H1 (cell line): ENCODE data around the gene DDB1. TPM values are rescaled to one million over a fixed set of nuclear protein-coding genes. Genes with fewer than 3 reads are reported as not detected.

Experiments used
- CTCF ChIA-PET: fragments of 300-600 bp; sonication (Branson Sonifier 250); formaldehyde crosslinking; loops from one replicate; lab custom pipeline; 2021; ENCODE audit not compliant: partially characterized antibody; lab: Charles Lee
- POLR2A ChIA-PET: fragments of 300-600 bp; sonication (Branson Sonifier 250); formaldehyde crosslinking; loops from one replicate; lab custom pipeline; 2021; ENCODE audit warnings: inconsistent platforms; ENCODE audit not compliant: partially characterized antibody; lab: Charles Lee
- DNase-seq, 2 experiments: peaks; one replicate each; pipeline versions ENCODE4 v3.0.0 to v3.0.0-alpha.2; 2010 to 2022; ENCODE audit warnings: low spot score in 2 of 2, low read depth in 1 of 2, mixed read lengths in 1 of 2
- FAIRE-seq: peaks from 2 replicates; lab custom pipeline; 2011; peaks lifted over from hg19 to GRCh38; lab: Jason Lieb, UNC
- H2AFZ ChIP-seq: 2 replicates; pipeline ENCODE4 v1.8.1; 2012; ENCODE audit warnings: low read length, inconsistent platforms
- H2AK5ac ChIP-seq: 2 replicates; pipeline ENCODE4 v1.6.1; 2013; ENCODE audit warnings: low read depth, low read length
- H2BK120ac ChIP-seq: replicated peaks from 2 replicates; pipeline ENCODE3; 2013; ENCODE audit warnings: low read depth, low read length, inconsistent platforms
- H2BK12ac ChIP-seq: 2 replicates; pipeline ENCODE4 v1.6.1; 2013; ENCODE audit warnings: low read depth, low read length
- H2BK15ac ChIP-seq: 2 replicates; pipeline ENCODE4 v1.6.1; 2013; ENCODE audit warnings: low read length
- H2BK20ac ChIP-seq: 2 replicates; pipeline ENCODE4 v1.6.1; 2013; ENCODE audit warnings: low read length
- H2BK5ac ChIP-seq: 2 replicates; pipeline ENCODE4 v1.6.1; 2013; ENCODE audit warnings: low read depth, low read length
- H3K14ac ChIP-seq: 2 replicates; pipeline ENCODE4 v1.6.1; 2013; ENCODE audit warnings: inconsistent platforms; ENCODE audit not compliant: insufficient read length
- H3K18ac ChIP-seq: 2 replicates; pipeline ENCODE4 v1.6.1; 2013; ENCODE audit warnings: low read length; ENCODE audit errors: extremely low read depth
- H3K23ac ChIP-seq: 2 replicates; pipeline ENCODE4 v1.6.1; 2013; ENCODE audit warnings: inconsistent platforms; ENCODE audit not compliant: insufficient read length
- H3K23me2 ChIP-seq: 2 replicates; pipeline ENCODE4 v1.6.1; 2013; ENCODE audit warnings: low read depth, low read length
- H3K27ac ChIP-seq: 2 replicates; pipeline ENCODE4 v1.6.1; 2011; ENCODE audit warnings: low read depth, low read length, inconsistent platforms
- H3K27me3 ChIP-seq, 4 experiments: replicated peaks in 1 of 4; 1 replicate in 1 of 4; 2 replicates in 3 of 4; pipeline versions ENCODE4 v1.6.1 to v1.8.1; 2011 to 2013; ENCODE audit warnings: low read length in 3 of 4, mild to moderate bottlenecking in 3 of 4, inconsistent platforms in 2 of 4, mixed read lengths in 2 of 4, moderate library complexity in 1 of 4; ENCODE audit not compliant: control insufficient read depth in 3 of 4, insufficient read depth in 3 of 4; ENCODE audit errors: extremely low read depth in 1 of 4
- H3K36me3 ChIP-seq, 4 experiments: 2 replicates each; pipeline versions ENCODE4 v1.6.1 to v1.8.1; 2011 to 2013; ENCODE audit warnings: mild to moderate bottlenecking in 4 of 4, low read length in 3 of 4, moderate library complexity in 2 of 4, control low read depth in 1 of 4, inconsistent platforms in 1 of 4; ENCODE audit not compliant: insufficient read depth in 4 of 4, control insufficient read depth in 2 of 4
- H3K4ac ChIP-seq: replicated peaks from 2 replicates; pipeline ENCODE3; 2013; ENCODE audit warnings: low read length, low read depth, mixed read lengths, inconsistent platforms; ENCODE audit not compliant: insufficient read length
- H3K4me1 ChIP-seq, 4 experiments: replicated peaks in 1 of 4; 1 replicate in 1 of 4; 2 replicates in 3 of 4; pipeline versions ENCODE4 v1.6.1 to v1.8.1; 2011 to 2013; ENCODE audit warnings: low read length in 3 of 4, inconsistent platforms in 2 of 4, mixed read lengths in 1 of 4; ENCODE audit not compliant: insufficient read depth in 4 of 4, control insufficient read depth in 3 of 4
- H3K4me2 ChIP-seq, 2 experiments: 2 replicates each; pipeline versions ENCODE4 v1.6.1 to v1.8.1; 2011 to 2013; ENCODE audit warnings: low read depth in 2 of 2, low read length in 2 of 2, control low read depth in 1 of 2, inconsistent platforms in 1 of 2, mild to moderate bottlenecking in 1 of 2; ENCODE audit not compliant: insufficient read depth in 1 of 2
- H3K4me3 ChIP-seq, 4 experiments: fragments of 200-600, 300-600 bp in 1 of 4; sonication (generic), shearing (Covaris generic), sonication (Bioruptor Twin) in 1 of 4; 2 replicates each; pipeline versions ENCODE4 v1.5.1 to v1.8.1; 2011 to 2016; ENCODE audit warnings: low read length in 4 of 4, low read depth in 3 of 4, control low read depth in 2 of 4, inconsistent platforms in 2 of 4, mild to moderate bottlenecking in 2 of 4, mixed read lengths in 1 of 4, moderate library complexity in 1 of 4; ENCODE audit not compliant: insufficient read depth in 2 of 4; ENCODE audit errors: extremely low read depth in 1 of 4
- H3K56ac ChIP-seq: replicated peaks from 2 replicates; pipeline ENCODE3; 2013; ENCODE audit warnings: low read depth, mild to moderate bottlenecking, mixed read lengths, low read length, inconsistent platforms; ENCODE audit not compliant: insufficient read length
- H3K79me1 ChIP-seq: 2 replicates; pipeline ENCODE4 v1.6.1; 2013; ENCODE audit warnings: low read depth, low read length, control low read depth
- H3K79me2 ChIP-seq, 2 experiments: 2 replicates each; pipeline versions ENCODE4 v1.6.1 to v1.8.1; 2012 to 2013; ENCODE audit warnings: low read length in 2 of 2, mild to moderate bottlenecking in 2 of 2, inconsistent platforms in 1 of 2; ENCODE audit not compliant: insufficient read depth in 2 of 2, control insufficient read depth in 1 of 2
- H3K9ac ChIP-seq, 4 experiments: replicated peaks in 1 of 4; 1 replicate in 1 of 4; 2 replicates in 3 of 4; pipeline versions ENCODE4 v1.6.1 to v1.8.1; 2011 to 2013; ENCODE audit warnings: low read depth in 3 of 4, low read length in 3 of 4, control low read depth in 2 of 4, mild to moderate bottlenecking in 2 of 4, moderate library complexity in 2 of 4, inconsistent platforms in 1 of 4; ENCODE audit errors: extremely low read depth in 1 of 4
- H3K9me3 ChIP-seq, 2 experiments: 2 replicates each; pipeline versions ENCODE4 v1.6.1 to v1.8.1; 2012 to 2013; ENCODE audit warnings: mild to moderate bottlenecking in 2 of 2, moderate library complexity in 2 of 2, control low read depth in 1 of 2, inconsistent platforms in 1 of 2, low read depth in 1 of 2, low read length in 1 of 2, mixed read lengths in 1 of 2; ENCODE audit not compliant: insufficient read depth in 2 of 2
- H4K20me1 ChIP-seq, 2 experiments: replicated peaks in 1 of 2; 2 replicates each; pipeline versions ENCODE3 to v1.8.1; 2011 to 2013; ENCODE audit warnings: inconsistent platforms in 2 of 2, low read length in 2 of 2, mild to moderate bottlenecking in 1 of 2; ENCODE audit not compliant: insufficient read depth in 2 of 2, control insufficient read depth in 1 of 2
- H4K5ac ChIP-seq: 2 replicates; pipeline ENCODE4 v1.6.1; 2013; ENCODE audit warnings: low read length, low read depth, mixed read lengths, inconsistent platforms; ENCODE audit not compliant: insufficient read length
- H4K8ac ChIP-seq: 2 replicates; pipeline ENCODE4 v1.8.0; 2013; ENCODE audit warnings: mild to moderate bottlenecking, moderate library complexity, low read length, inconsistent platforms; ENCODE audit not compliant: insufficient read depth; ENCODE audit errors: extremely low read depth
- H4K91ac ChIP-seq: replicated peaks from 2 replicates; pipeline ENCODE3; 2013; ENCODE audit warnings: low read length, mixed read lengths, inconsistent platforms; ENCODE audit not compliant: insufficient read length
- KDM4A ChIP-seq: IDR thresholded peaks from one replicate; pipeline ENCODE4 v1.7.1; 2012; ENCODE audit warnings: low read depth, mild to moderate bottlenecking, moderate library complexity, low read length, inconsistent platforms; ENCODE audit not compliant: severe bottlenecking
- ZNF274 ChIP-seq: IDR thresholded peaks from 2 replicates; pipeline ENCODE4 v1.7.0; 2012; ENCODE audit warnings: low read length, borderline replicate concordance; ENCODE audit errors: extremely low read depth
- WGBS, 2 experiments: shearing (Covaris generic) in 1 of 2; methylation state at CpG; one replicate each; pipeline versions ENCODE4 v1.1.6 to v1.1.7; 2013 to 2015; ENCODE audit warnings: low lambda C conversion rate in 2 of 2, mixed read lengths in 2 of 2, inconsistent platforms in 1 of 2, low coverage in 1 of 2, missing lambda C conversion rate in 1 of 2; ENCODE audit not compliant: insufficient replicate concordance in 2 of 2, insufficient coverage in 1 of 2, insufficient read length in 1 of 2; ENCODE audit errors: extremely low coverage in 1 of 2, missing lambda C conversion rate in 1 of 2; 5-methylcytosine and 5-hydroxymethylcytosine counted together
- polyA plus RNA-seq, 7 experiments: library from polyadenylated mRNA; depleted of rRNA in 3 of 7; stranded (reverse) in 5 of 7; unstranded in 2 of 7; fragments of >200 nt in 5 of 7; fragments of 200-250 nt in 2 of 7; gene quantifications; 1 replicate in 5 of 7; 2 replicates in 1 of 7; 4 replicates in 1 of 7; pipeline versions ENCODE4 v1.2.1 to v1.2.3, GENCODE V29; 2011 to 2013; ENCODE audit warnings: missing spikeins in 2 of 7, mixed read lengths in 2 of 7
- total RNA-seq: library from RNA; stranded (reverse); fragmentation: NEBNext Ultra II Directional; extraction: Animal tissue kit (Norgen Biotek cat#: 25700); gene quantifications from 2 replicates; pipeline ENCODE4 v1.2.1, GENCODE V29; 2021

DDB1 gene
- total and polyA plus RNA-seq, 2 of the 8 experiments (the other 6 are each of a cell fraction or from before 2014, with no cell fraction given): 275 to 306 TPM

DNA sequence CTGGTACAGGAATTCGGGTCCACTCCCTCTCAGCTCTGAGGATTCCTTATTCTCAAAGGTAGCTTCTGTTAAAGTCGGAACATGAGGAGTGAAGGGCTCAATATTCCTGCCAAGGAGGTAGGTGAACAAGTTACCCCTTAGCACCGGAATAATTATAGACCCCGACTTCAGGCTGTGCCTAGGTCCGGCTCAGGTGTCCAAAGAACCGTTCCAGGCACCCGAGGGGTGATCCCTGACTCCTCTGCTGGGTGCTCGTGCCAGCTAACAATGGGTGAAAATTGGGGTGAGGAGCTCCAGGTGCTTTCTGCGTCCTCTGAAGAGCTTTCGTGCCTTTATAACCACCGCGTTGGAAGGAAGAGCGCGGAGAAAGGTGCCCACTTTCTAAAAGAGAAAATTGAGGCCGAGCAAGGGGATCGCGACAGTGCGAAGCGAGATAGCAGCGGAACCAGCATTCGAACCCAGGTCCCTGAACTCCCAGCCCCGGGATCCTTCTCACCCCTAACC is 28.4 kb upstream of the DDB1 start:
- Histone ChIP-seq H4K20me1 (no peaks in the 10 kb centered on the region), H3K27me3 (no peaks in the 10 kb centered on the region), H2AK5ac (0 out of 2 replicates have a peak overlapping the region, but pooled peaks have one; percentile 17), H3K27ac (peak overlapping the region; percentile 100; the same call in 1 of the 2 replicates), H3K23ac (no peak overlapping the region), H3K4me3 (peak overlapping the region; percentile 77 to 100 (median 86)), H2AFZ (peak overlapping the region; percentile 6; the same call in 1 of the 2 replicates), H3K18ac (peak overlapping the region; percentile 73), H2BK12ac (no peak overlapping the region; the same call in 1 of the 2 replicates), H3K56ac (peak overlapping the region; percentile 66), H3K4ac (peak overlapping the region; percentile 58), H4K5ac (peak overlapping the region; percentile 16), H3K14ac (peak overlapping the region; percentile 71), H2BK20ac (no peak overlapping the region), H3K9me3 (no peaks in the 10 kb centered on the region), H2BK120ac (no peak overlapping the region), H4K91ac (peak overlapping the region; percentile 36), H4K8ac (peak overlapping the region; percentile 99), H3K9ac (peak overlapping the region; percentile 92 to 100 (median 96)), H3K4me1 (no peaks in the 10 kb centered on the region), H3K79me1 (peaks cover 6% of the 10 kb centered on the region), H3K23me2 (peaks cover 14% of the 10 kb centered on the region), H2BK15ac (no peak overlapping the region), H3K36me3 (peaks cover 8 to 23% (median 18%) of the 10 kb centered on the region in 4 experiments; a peak in 7 of 8 replicates), H2BK5ac (peak overlapping the region; percentile 100), H3K4me2 (peak overlapping the region; percentile 88 to 94), H3K79me2 (peaks cover 3 to 23% of the 10 kb centered on the region in 2 experiments)
- FAIRE-seq: no peak
- ChIA-PET POLR2A (interaction anchor here (1.1 to 39.7 kb wide), 18 partner anchors 9 to 226 kb away, joined by 3 to 1106 read pairs (median 8); partner anchors contain the start of genes CPSF7, CYB561A3, DDB1 and SDHAF2), CTCF (interaction anchor here (1.2 to 22.8 kb wide), 4 partner anchors 21 to 71 kb away, joined by 3 to 255 read pairs (median 101); partner anchors contain the start of genes DDB1, TKFC and TMEM216)
- DNase-seq: no peak
- TF ChIP-seq ZNF274 (no peak), KDM4A (peak; percentile 25)
- 6% methylated on average over 22 of the region's 22 CpGs; no CpG with 5 or more reads in 1 of the 2 experiments for WGBS, 2 experiments
